Nephron progenitor cell (in vitro differentiated cells): Measurements from ENCODE around the gene ACSS1.

ENCODE experiments used
- DNase-seq: peaks from one replicate; pipeline ENCODE4 v3.0.0; 2021
- H3K27ac Mint-ChIP-seq: 2 replicates; pipeline ENCODE4 v1.8.0; 2021; ENCODE audit warnings: mild to moderate bottlenecking, moderate library complexity, mixed read lengths
- H3K27me3 Mint-ChIP-seq: 2 replicates; pipeline ENCODE4 v1.8.0; 2021; ENCODE audit warnings: mild to moderate bottlenecking, low read depth, mixed read lengths; ENCODE audit not compliant: poor library complexity
- H3K36me3 Mint-ChIP-seq: 2 replicates; pipeline ENCODE4 v1.8.0; 2021; ENCODE audit warnings: low read depth, mixed read lengths
- H3K4me1 Mint-ChIP-seq: 2 replicates; pipeline ENCODE4 v1.8.0; 2021; ENCODE audit warnings: mixed read lengths
- H3K4me3 Mint-ChIP-seq: 2 replicates; pipeline ENCODE4 v1.8.0; 2021; ENCODE audit warnings: mild to moderate bottlenecking, moderate library complexity, mixed read lengths
- H3K9me3 Mint-ChIP-seq: 2 replicates; pipeline ENCODE4 v1.8.0; 2021; ENCODE audit warnings: mild to moderate bottlenecking, moderate library complexity, mixed read lengths
- CTCF ChIP-seq: fragments of 200-600 bp; sonication (generic); IDR thresholded peaks from 2 replicates; pipeline ENCODE4 v1.5.0; 2021; ENCODE audit warnings: antibody characterized with exemption

The ACSS1 gene

GRCh38 chr20:25061103-25061799, 3.3 kb upstream of the ACSS1 start:
- no peak overlapping the region for H3K27ac Mint-ChIP-seq
- peaks cover 86% of the 10 kb centered on the region for H3K27me3 Mint-ChIP-seq
- no peaks in the 10 kb centered on the region for H3K9me3 Mint-ChIP-seq
- no peak overlapping the region for H3K4me3 Mint-ChIP-seq
- no peak for TF ChIP-seq CTCF
- no peak for DNase-seq
- H3K36me3 Mint-ChIP-seq: no peaks in the 10 kb centered on the region
- H3K4me1 Mint-ChIP-seq: peaks cover 4% of the 10 kb centered on the region

GRCh38 chr20:25059866-25060465, 2.0 kb upstream of the ACSS1 start:
- Mint-ChIP-seq H3K4me1 (peaks cover 4% of the 10 kb centered on the region), H3K27ac (no peak overlapping the region), H3K9me3 (no peaks in the 10 kb centered on the region), H3K4me3 (no peak overlapping the region), H3K36me3 (no peaks in the 10 kb centered on the region), H3K27me3 (peaks cover 97% of the 10 kb centered on the region)
- no peak for DNase-seq
- TF ChIP-seq CTCF: no peak

- DNase-seq: no peak
- Mint-ChIP-seq H3K9me3 (no peaks in the 10 kb centered on the region), H3K27me3 (peaks cover 97% of the 10 kb centered on the region), H3K4me3 (peak overlapping the region; percentile 0), H3K36me3 (no peaks in the 10 kb centered on the region), H3K27ac (no peak overlapping the region), H3K4me1 (peaks cover 4% of the 10 kb centered on the region)
- no peak for TF ChIP-seq CTCF
These were observed 1.2 kb upstream of the ACSS1 start for GRCh38 chr20:25058847-25059810.

GRCh38 chr20:25057234-25058050, 497 bp downstream of the ACSS1 start:
- Mint-ChIP-seq H3K36me3 (no peaks in the 10 kb centered on the region), H3K27me3 (peaks cover 97% of the 10 kb centered on the region), H3K27ac (no peak overlapping the region), H3K4me3 (peak overlapping the region; percentile 65), H3K4me1 (peaks cover 4% of the 10 kb centered on the region), H3K9me3 (no peaks in the 10 kb centered on the region)
- peak; percentile 67 for DNase-seq
- TF ChIP-seq CTCF: no peak

GRCh38 chr20:25056690-25057233, 1.2 kb downstream of the ACSS1 start:
- Mint-ChIP-seq H3K27me3 (peaks cover 97% of the 10 kb centered on the region), H3K9me3 (no peaks in the 10 kb centered on the region), H3K4me1 (peaks cover 10% of the 10 kb centered on the region), H3K36me3 (no peaks in the 10 kb centered on the region), H3K27ac (no peak overlapping the region), H3K4me3 (peak overlapping the region; percentile 65)
- DNase-seq: no peak
- no peak for TF ChIP-seq CTCF
